Measurements from ENCODE around the gene AASS. TPM values are rescaled to one million over a fixed set of nuclear protein-coding genes. Genes with fewer than 3 reads are reported as not detected.

The AASS gene
- total RNA-seq, 3 donors from 2014 or later (not counting 1 experiment from before 2014, with no cell fraction given): 1.6 to 2.4 (median 1.6) TPM

- peak overlapping the region; percentile 56 for H3K4me3 Mint-ChIP-seq
Measured at GRCh38 chr7:122145937-122146645, 2.0 kb upstream of the AASS start.

GRCh38 chr7:122143376-122143750, 686 bp downstream of the AASS start:
- no peaks in the 10 kb centered on the region for H3K9me3 Mint-ChIP-seq
- peaks cover 12% of the 10 kb centered on the region for H3K4me1 ChIP-seq (ENCODE audit: control insufficient read depth, insufficient read depth, low read length)
- peaks cover 2% of the 10 kb centered on the region for H3K27me3 ChIP-seq (ENCODE audit: control insufficient read depth, insufficient read depth, low read length)
- H3K4me3 ChIP-seq (ENCODE audit: low read length): peak overlapping the region; percentile 63
- H3K27ac ChIP-seq (ENCODE audit: low read length): no peak overlapping the region
- H3K27me3 Mint-ChIP-seq (ENCODE audit: low read depth in 2 of 2): peaks cover 13 to 26% of the 10 kb centered on the region in 2 donors
- 2% methylated on average over 17 of the region's 18 CpGs for WGBS (ENCODE audit: insufficient coverage)
- H3K4me1 Mint-ChIP-seq: peaks cover 19 to 20% of the 10 kb centered on the region in 2 donors
- ATAC-seq (peak in 1 of 3 donors; percentile 14), DNase-seq (peak; percentile 14 to 34)
- peak overlapping the region; percentile 99 for H3K4me3 Mint-ChIP-seq
- H3K9me3 ChIP-seq (ENCODE audit: control insufficient read depth, insufficient read depth, low read length): no peaks in the 10 kb centered on the region
- no peak for TF ChIP-seq CTCF (IDR thresholded peaks at IDR 0.05)
- H3K36me3 ChIP-seq (ENCODE audit: control insufficient read depth, insufficient read depth, low read length): no peaks in the 10 kb centered on the region
- H3K27ac Mint-ChIP-seq: peak overlapping the region in 1 of 2 donors; percentile 90
- intact Hi-C loops (cut with micrococcal nuclease): loop anchor here (10.0 kb wide), 1 partner anchor 1559 kb away; no protein-coding TSS in a partner anchor
- no peaks in the 10 kb centered on the region for H3K36me3 Mint-ChIP-seq

More at GRCh38 chr7:122145937-122146645, 2.0 kb upstream of the AASS start:
- intact Hi-C loops (cut with micrococcal nuclease): loop anchor here (10.0 kb wide), 1 partner anchor 1561 kb away; no protein-coding TSS in a partner anchor
- WGBS (ENCODE audit: insufficient coverage): 54% methylated on average over 3 of the region's 4 CpGs
- peaks cover 19 to 20% of the 10 kb centered on the region in 2 donors for H3K4me1 Mint-ChIP-seq
- DNase-seq (no peak), ATAC-seq (no peak)
- Histone ChIP-seq H3K36me3 (ENCODE audit: control insufficient read depth, insufficient read depth, low read length) (no peaks in the 10 kb centered on the region), H3K4me3 (ENCODE audit: low read length) (no peak overlapping the region), H3K27ac (ENCODE audit: low read length) (no peak overlapping the region), H3K9me3 (ENCODE audit: control insufficient read depth, insufficient read depth, low read length) (no peaks in the 10 kb centered on the region), H3K27me3 (ENCODE audit: control insufficient read depth, insufficient read depth, low read length) (peaks cover 2% of the 10 kb centered on the region), H3K4me1 (ENCODE audit: control insufficient read depth, insufficient read depth, low read length) (peaks cover 12% of the 10 kb centered on the region)
- TF ChIP-seq CTCF (IDR thresholded peaks at IDR 0.05): no peak
- peaks cover 10 to 21% of the 10 kb centered on the region in 2 donors for H3K27me3 Mint-ChIP-seq (ENCODE audit: low read depth in 2 of 2)
- no peaks in the 10 kb centered on the region for H3K9me3 Mint-ChIP-seq
- H3K27ac Mint-ChIP-seq: no peak overlapping the region
- no peaks in the 10 kb centered on the region for H3K36me3 Mint-ChIP-seq

- H3K9me3 ChIP-seq (ENCODE audit: control insufficient read depth, insufficient read depth, low read length): no peaks in the 10 kb centered on the region
- H3K4me3 ChIP-seq (ENCODE audit: low read length): no peak overlapping the region
- peaks cover 34 to 36% of the 10 kb centered on the region in 2 donors for H3K4me1 Mint-ChIP-seq
- H3K36me3 Mint-ChIP-seq: no peaks in the 10 kb centered on the region
- H3K27me3 Mint-ChIP-seq (ENCODE audit: low read depth in 2 of 2): peaks cover 16 to 32% of the 10 kb centered on the region in 2 donors
- H3K27ac Mint-ChIP-seq: no peak overlapping the region
- H3K27me3 ChIP-seq (ENCODE audit: control insufficient read depth, insufficient read depth, low read length): peaks cover 2% of the 10 kb centered on the region
- WGBS (ENCODE audit: insufficient coverage): no CpG with 5 or more reads among the region's 1 CpG
- H3K36me3 ChIP-seq (ENCODE audit: control insufficient read depth, insufficient read depth, low read length): no peaks in the 10 kb centered on the region
- H3K9me3 Mint-ChIP-seq: peaks cover 0 to 2% of the 10 kb centered on the region in 2 donors
- H3K4me3 Mint-ChIP-seq: no peak overlapping the region
- no peak for ATAC-seq
- no peak for DNase-seq
- no peak for TF ChIP-seq CTCF (IDR thresholded peaks at IDR 0.05)
- intact Hi-C loops (cut with micrococcal nuclease): loop anchor here (10.0 kb wide), 1 partner anchor 1556 kb away; no protein-coding TSS in a partner anchor
- H3K4me1 ChIP-seq (ENCODE audit: control insufficient read depth, insufficient read depth, low read length): peaks cover 12% of the 10 kb centered on the region
- H3K27ac ChIP-seq (ENCODE audit: low read length): no peak overlapping the region
Measured at GRCh38 chr7:122140918-122141317, 3.1 kb downstream of the AASS start.
